ENCODE measurements around the gene OR6Q1. TPM values are rescaled to one million over a fixed set of nuclear protein-coding genes. Genes with fewer than 3 reads are reported as not detected.

OR6Q1 gene
- total RNA-seq, 1 experiment from 2014 or later: not detected

- in situ Hi-C loops (cut with HindIII; ENCODE audit: low pct_unique_long_range_greater_than_20kb, low sequenced_read_pairs): no loop called here
- DNase-seq (ENCODE audit: low read depth): no peak
Observed at GRCh38 chr11:58046231-58046630, 15.5 kb downstream of the OR6Q1 start.

- in situ Hi-C loops (cut with HindIII; ENCODE audit: low pct_unique_long_range_greater_than_20kb, low sequenced_read_pairs): no loop called here
- no peak for DNase-seq (ENCODE audit: low read depth)
Observed at GRCh38 chr11:58047818-58048217, 17.1 kb downstream of the OR6Q1 start.

- DNase-seq (ENCODE audit: low read depth): no peak
- in situ Hi-C loops (cut with HindIII; ENCODE audit: low pct_unique_long_range_greater_than_20kb, low sequenced_read_pairs): no loop called here
Observed at GRCh38 chr11:58055806-58056401, 25.2 kb downstream of the OR6Q1 start.

GRCh38 chr11:58057481-58057880 lies 26.7 kb downstream of the OR6Q1 start:
- in situ Hi-C loops (cut with HindIII; ENCODE audit: low pct_unique_long_range_greater_than_20kb, low sequenced_read_pairs): no loop called here
- no peak for DNase-seq (ENCODE audit: low read depth)

- DNase-seq (ENCODE audit: low read depth): no peak
- in situ Hi-C loops (cut with HindIII; ENCODE audit: low pct_unique_long_range_greater_than_20kb, low sequenced_read_pairs): no loop called here
Observed at GRCh38 chr11:58058276-58059006, 27.7 kb downstream of the OR6Q1 start.

- peak; percentile 41 for DNase-seq (ENCODE audit: low read depth)
- in situ Hi-C loops (cut with HindIII; ENCODE audit: low pct_unique_long_range_greater_than_20kb, low sequenced_read_pairs): no loop called here
Observed at GRCh38 chr11:58059007-58059350, 28.2 kb downstream of the OR6Q1 start.

GRCh38 chr11:58060535-58060934 lies 29.8 kb downstream of the OR6Q1 start:
- in situ Hi-C loops (cut with HindIII; ENCODE audit: low pct_unique_long_range_greater_than_20kb, low sequenced_read_pairs): no loop called here
- peak; percentile 8 for DNase-seq (ENCODE audit: low read depth)

GRCh38 chr11:58060939-58061672 lies 30.4 kb downstream of the OR6Q1 start:
- peak; percentile 12 for DNase-seq (ENCODE audit: low read depth)
- in situ Hi-C loops (cut with HindIII; ENCODE audit: low pct_unique_long_range_greater_than_20kb, low sequenced_read_pairs): no loop called here

- no peak for DNase-seq (ENCODE audit: low read depth)
- in situ Hi-C loops (cut with HindIII; ENCODE audit: low pct_unique_long_range_greater_than_20kb, low sequenced_read_pairs): no loop called here
Observed at GRCh38 chr11:58061813-58062212, 31.1 kb downstream of the OR6Q1 start.

- no peak for DNase-seq (ENCODE audit: low read depth)
- in situ Hi-C loops (cut with HindIII; ENCODE audit: low pct_unique_long_range_greater_than_20kb, low sequenced_read_pairs): no loop called here
Observed at GRCh38 chr11:58067685-58068084, 36.9 kb downstream of the OR6Q1 start.

- DNase-seq (ENCODE audit: low read depth): no peak
- in situ Hi-C loops (cut with HindIII; ENCODE audit: low pct_unique_long_range_greater_than_20kb, low sequenced_read_pairs): no loop called here
Observed at GRCh38 chr11:58068655-58069054, 37.9 kb downstream of the OR6Q1 start.

GRCh38 chr11:58070585-58070984 lies 39.8 kb downstream of the OR6Q1 start:
- no peak for DNase-seq (ENCODE audit: low read depth)
- in situ Hi-C loops (cut with HindIII; ENCODE audit: low pct_unique_long_range_greater_than_20kb, low sequenced_read_pairs): no loop called here

- in situ Hi-C loops (cut with HindIII; ENCODE audit: low pct_unique_long_range_greater_than_20kb, low sequenced_read_pairs): no loop called here
- DNase-seq (ENCODE audit: low read depth): no peak
Observed at GRCh38 chr11:58075781-58076180, 45.0 kb downstream of the OR6Q1 start.

Other genes with a start within 250 kb of the OR6Q1 start
- gene OR9Q1, start 7.1 kb upstream of the OR6Q1 start, total RNA-seq (2014; rRNA removed; shearing (Covaris generic); ENCODE audit: low replicate concordance): not detected in 2 replicates
- gene OR9I1, start 94.6 kb downstream of the OR6Q1 start, total RNA-seq (2014; rRNA removed; shearing (Covaris generic); ENCODE audit: low replicate concordance): not detected in 2 replicates
- not detected in 2 replicates for gene OR9Q2, start 158.1 kb downstream of the OR6Q1 start, total RNA-seq (2014; rRNA removed; shearing (Covaris generic); ENCODE audit: low replicate concordance)
- not detected in 2 replicates for gene OR1S2, start 173.2 kb downstream of the OR6Q1 start, total RNA-seq (2014; rRNA removed; shearing (Covaris generic); ENCODE audit: low replicate concordance)
- not detected in 2 replicates for gene OR1S1, start 181.8 kb downstream of the OR6Q1 start, total RNA-seq (2014; rRNA removed; shearing (Covaris generic); ENCODE audit: low replicate concordance)
- gene OR10Q1, start 198.0 kb downstream of the OR6Q1 start, total RNA-seq (2014; rRNA removed; shearing (Covaris generic); ENCODE audit: low replicate concordance): not detected in 2 replicates
- gene OR10W1, start 237.3 kb downstream of the OR6Q1 start, total RNA-seq (2014; rRNA removed; shearing (Covaris generic); ENCODE audit: low replicate concordance): not detected in 2 replicates

Measured in Caki2 (cell line).